Stomach (tissue), 19 donors: Measurements from ENCODE around the gene GOLGA8H. TPM values are rescaled to one million over a fixed set of nuclear protein-coding genes. Genes with fewer than 3 reads are reported as not detected.
"Not testable (repeated sequence)": the region's sequence is repeated elsewhere in the genome, so short reads cannot be mapped to it uniquely, and the experiment has no call there.

Source experiments
- DNase-seq, 2 donors: peaks; one replicate each; pipeline versions ENCODE4 v3.0.0 to v3.0.0-alpha.2; 2013 to 2019
- H3K27ac ChIP-seq, 5 donors: fragments of 200-600 bp in 4 of 5; sonication (generic) in 4 of 5; one replicate each; pipeline ENCODE4 v1.5.1; 2013 to 2019; ENCODE audit warnings: mild to moderate bottlenecking in 1 of 5, moderate library complexity in 1 of 5
- H3K27me3 ChIP-seq, 3 donors: fragments of 200-600 bp; sonication (generic); one replicate each; pipeline ENCODE4 v1.5.1; 2017 to 2019; ENCODE audit warnings: mixed run types in 1 of 3
- H3K36me3 ChIP-seq, 4 donors: fragments of 200-600 bp; sonication (generic); 1 replicate in 3 of 4; 2 replicates in 1 of 4; pipeline ENCODE4 v1.5.1; 2016 to 2019
- H3K4me1 ChIP-seq, 4 donors: fragments of 200-600 bp; sonication (generic); one replicate each; pipeline ENCODE4 v1.5.1; 2016 to 2019
- H3K4me3 ChIP-seq, 4 donors: fragments of 200-600 bp; sonication (generic) in 3 of 4; one replicate each; pipeline ENCODE4 v1.5.1; 2016 to 2019; ENCODE audit warnings: mild to moderate bottlenecking in 1 of 4
- H3K9me3 ChIP-seq, 4 donors: fragments of 200-600 bp; sonication (generic); one replicate each; pipeline ENCODE4 v1.5.1; 2016 to 2019
- WGBS, 5 donors: extraction: QIAGEN DNeasy Blood & Tissue Kit in 3 of 5; methylation state at CpG; one replicate each; pipeline versions ENCODE4 v1.1.5 to v1.1.7; 2013 to 2018; 5-methylcytosine and 5-hydroxymethylcytosine counted together
- intact Hi-C: fragments of 100-400 bp; cut with DNase I; formaldehyde crosslinking; loops from one replicate; pipeline ENCODE4 v1.15.1; 2023; ENCODE audit warnings: low total_unique reads
- long read RNA-seq, 10 donors: transcript quantifications; one replicate each; lab custom pipeline, GENCODE V29; 2026
- polyA plus RNA-seq, 3 donors: library from polyadenylated mRNA; stranded (reverse); fragments of 200-250 nt; gene quantifications; one replicate each; pipeline ENCODE4 v1.2.3, GENCODE V29; 2013
- total RNA-seq, 5 donors: library from RNA; depleted of rRNA; stranded (reverse); fragments of >200 nt; gene quantifications; one replicate each; pipeline versions ENCODE4 v1.1.0 to v1.2.3, GENCODE V29; 2014 to 2016
- TF ChIP-seq, protein P1 (sequence below), 7 experiments: fragments of 450-650 bp in 4 of 7; fragments of 200-600 bp in 3 of 7; sonication (generic) in 3 of 7; IDR thresholded peaks; one replicate each; pipeline ENCODE4 v1.5.1; 2016 to 2019; ENCODE audit warnings: antibody characterized with exemption in 7 of 7, control low read depth in 2 of 7, mild to moderate bottlenecking in 1 of 7
- donor health status: healthy with polysubstance abuse.
- donor health status: Bipolar disorder and iron deficiency.
- donor health status: healthy.

GOLGA8H gene, protein sequence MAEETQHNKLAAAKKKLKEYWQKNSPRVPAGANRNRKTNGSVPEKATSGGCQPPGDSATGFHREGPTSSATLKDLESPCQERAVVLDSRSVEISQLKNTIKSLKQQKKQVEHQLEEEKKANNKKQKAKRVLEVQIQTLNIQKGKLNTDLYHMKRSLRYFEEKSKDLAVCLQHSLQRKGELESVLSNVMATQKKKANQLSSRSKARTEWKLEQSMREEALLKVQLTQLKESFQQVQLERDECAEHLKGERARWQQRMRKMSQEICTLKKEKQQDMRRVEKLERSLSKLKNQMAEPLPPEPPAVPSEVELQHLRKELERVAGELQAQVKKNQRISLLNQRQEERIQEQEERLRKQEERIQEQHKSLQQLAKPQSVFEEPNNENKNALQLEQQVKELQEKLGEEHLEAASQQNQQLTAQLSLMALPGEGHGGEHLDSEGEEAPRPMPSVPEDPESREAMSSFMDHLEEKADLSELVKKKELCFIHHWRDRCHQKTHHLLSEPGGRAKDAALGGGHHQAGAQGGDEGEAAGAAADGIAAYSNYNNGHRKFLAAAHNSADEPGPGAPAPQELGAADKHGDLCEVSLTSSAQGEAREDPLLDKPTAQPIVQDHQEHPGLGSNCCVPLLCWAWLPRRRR
- total RNA-seq = 1 to 10 TPM in 1 of 5 donors, under 1 TPM in 1, not detected in 3; 0.43 to 2.0 TPM
- under 1 TPM in 2 of 3 donors, not detected in 1; 0.13 to 0.25 TPM for polyA plus RNA-seq
- long read RNA-seq, donor 1 = 0 reads
- long read RNA-seq, donor 2 = 0 reads
- long read RNA-seq, donor 3 = 0 reads
- long read RNA-seq, donor 4 = 0 reads
- long read RNA-seq, donor 5 = 0 reads
- long read RNA-seq, donor 6 = 0 reads
- long read RNA-seq, donor 7 = 0 reads
- long read RNA-seq, donor 8 = 0 reads
- long read RNA-seq, donor 9 = 0 reads
- long read RNA-seq, donor 10 = 0 reads

DNA sequence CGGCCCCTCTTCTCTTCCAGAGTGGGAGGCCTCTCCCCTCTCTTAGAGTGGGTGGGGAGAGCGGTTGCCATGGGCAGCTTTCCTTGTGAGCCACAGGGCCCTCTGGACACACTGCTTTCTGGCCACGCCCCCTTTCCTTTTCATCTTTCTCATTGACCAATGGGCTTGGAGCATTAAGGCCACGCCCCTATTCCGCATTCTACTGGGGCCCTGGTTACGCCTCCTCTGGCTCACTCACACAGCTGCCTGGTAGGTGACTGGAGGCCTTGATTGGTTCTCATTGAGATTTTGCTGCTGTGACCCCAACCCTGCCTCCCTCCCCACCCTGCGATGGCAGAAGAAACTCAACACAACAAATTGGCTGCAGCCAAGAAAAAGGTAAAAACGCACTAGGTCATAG lies at the start of gene GOLGA8H:
TSS of gene GOLGA8H (plus strand) at position 233 of the 400 bp plus-strand sequence. CDS start at position 331, 98 bp downstream.
- not testable (repeated sequence) for H3K9me3 ChIP-seq
- 83 to 94% (median 93%) methylated on average over 2 to 8 of the region's 8 CpGs for WGBS, 5 donors

DNA sequence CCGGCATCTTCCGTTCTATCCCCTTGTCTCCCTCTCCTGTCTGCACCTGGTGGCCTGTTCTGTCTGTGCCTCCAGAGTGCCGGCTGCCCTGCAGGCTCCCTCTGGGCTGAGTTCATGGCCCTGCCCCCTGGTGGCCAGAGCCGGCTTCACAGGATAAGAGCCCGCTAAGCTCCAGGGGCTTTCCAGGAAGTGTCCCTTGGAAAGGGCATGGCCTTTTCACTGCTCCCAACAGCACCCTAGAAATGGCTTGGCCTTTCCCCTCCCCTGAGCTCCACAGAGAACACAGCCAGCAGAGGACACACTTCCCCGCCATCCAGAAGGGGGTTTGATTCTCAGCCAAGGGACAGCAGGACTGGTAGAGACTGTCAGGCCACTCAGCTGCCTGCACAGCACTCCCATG lies 36.9 kb upstream of the GOLGA8H start:
- H3K27me3 ChIP-seq, H3K27ac ChIP-seq, H3K4me3 ChIP-seq, intact Hi-C loops, H3K36me3 ChIP-seq, H3K4me1 ChIP-seq, H3K9me3 ChIP-seq: not testable (repeated sequence)
- peak in 1 of 2 donors; percentile 1 for DNase-seq
- TF ChIP-seq, protein P1, sequence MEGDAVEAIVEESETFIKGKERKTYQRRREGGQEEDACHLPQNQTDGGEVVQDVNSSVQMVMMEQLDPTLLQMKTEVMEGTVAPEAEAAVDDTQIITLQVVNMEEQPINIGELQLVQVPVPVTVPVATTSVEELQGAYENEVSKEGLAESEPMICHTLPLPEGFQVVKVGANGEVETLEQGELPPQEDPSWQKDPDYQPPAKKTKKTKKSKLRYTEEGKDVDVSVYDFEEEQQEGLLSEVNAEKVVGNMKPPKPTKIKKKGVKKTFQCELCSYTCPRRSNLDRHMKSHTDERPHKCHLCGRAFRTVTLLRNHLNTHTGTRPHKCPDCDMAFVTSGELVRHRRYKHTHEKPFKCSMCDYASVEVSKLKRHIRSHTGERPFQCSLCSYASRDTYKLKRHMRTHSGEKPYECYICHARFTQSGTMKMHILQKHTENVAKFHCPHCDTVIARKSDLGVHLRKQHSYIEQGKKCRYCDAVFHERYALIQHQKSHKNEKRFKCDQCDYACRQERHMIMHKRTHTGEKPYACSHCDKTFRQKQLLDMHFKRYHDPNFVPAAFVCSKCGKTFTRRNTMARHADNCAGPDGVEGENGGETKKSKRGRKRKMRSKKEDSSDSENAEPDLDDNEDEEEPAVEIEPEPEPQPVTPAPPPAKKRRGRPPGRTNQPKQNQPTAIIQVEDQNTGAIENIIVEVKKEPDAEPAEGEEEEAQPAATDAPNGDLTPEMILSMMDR (IDR thresholded peaks at IDR 0.05) = peak in 3 of 7 experiments; percentile 21 to 42 (median 30)
- WGBS, 5 donors = 3% methylated on average over 3 of the region's 6 CpGs; no CpG with 5 or more reads in 4 of the 5 donors

More for the DNA sequence above, at the start of gene GOLGA8H:
- H3K4me1 ChIP-seq, intact Hi-C loops, H3K27ac ChIP-seq, DNase-seq, H3K4me3 ChIP-seq, H3K36me3 ChIP-seq, H3K27me3 ChIP-seq: not testable (repeated sequence)

DNA sequence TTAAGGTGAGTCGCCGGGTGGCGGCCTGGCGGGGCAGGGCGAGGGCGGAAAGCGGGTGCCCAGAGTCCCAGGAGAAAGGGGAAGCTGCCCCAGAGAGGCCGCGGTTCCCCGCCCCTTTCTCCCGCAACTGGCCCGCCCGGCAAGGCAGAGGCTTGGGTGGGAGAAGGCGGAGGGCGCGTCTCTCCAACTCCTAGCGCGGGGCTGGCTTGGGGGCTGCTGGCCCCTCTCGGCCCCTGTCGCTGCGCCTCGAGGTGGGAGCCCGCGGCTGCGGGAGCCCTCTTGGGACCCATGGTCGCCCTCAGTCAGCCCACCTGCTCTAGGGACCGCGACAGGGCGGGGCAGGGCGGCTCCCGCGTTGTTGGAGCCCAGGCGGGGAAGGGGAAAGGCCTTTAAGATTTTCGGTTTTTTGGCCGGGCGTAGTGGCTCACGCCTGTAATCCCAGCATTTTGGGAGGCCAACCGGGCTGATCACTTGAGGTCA lies 30.8 kb upstream of the GOLGA8H start:
- intact Hi-C loops, H3K27ac ChIP-seq, H3K9me3 ChIP-seq, H3K36me3 ChIP-seq, DNase-seq, H3K27me3 ChIP-seq, H3K4me1 ChIP-seq: not testable (repeated sequence)
- WGBS, 5 donors = 0% methylated on average over 2 of the region's 38 CpGs; no CpG with 5 or more reads in 4 of the 5 donors
- peak overlapping the region in 3 of 4 donors; percentile 25 to 47 (median 29) for H3K4me3 ChIP-seq

DNA sequence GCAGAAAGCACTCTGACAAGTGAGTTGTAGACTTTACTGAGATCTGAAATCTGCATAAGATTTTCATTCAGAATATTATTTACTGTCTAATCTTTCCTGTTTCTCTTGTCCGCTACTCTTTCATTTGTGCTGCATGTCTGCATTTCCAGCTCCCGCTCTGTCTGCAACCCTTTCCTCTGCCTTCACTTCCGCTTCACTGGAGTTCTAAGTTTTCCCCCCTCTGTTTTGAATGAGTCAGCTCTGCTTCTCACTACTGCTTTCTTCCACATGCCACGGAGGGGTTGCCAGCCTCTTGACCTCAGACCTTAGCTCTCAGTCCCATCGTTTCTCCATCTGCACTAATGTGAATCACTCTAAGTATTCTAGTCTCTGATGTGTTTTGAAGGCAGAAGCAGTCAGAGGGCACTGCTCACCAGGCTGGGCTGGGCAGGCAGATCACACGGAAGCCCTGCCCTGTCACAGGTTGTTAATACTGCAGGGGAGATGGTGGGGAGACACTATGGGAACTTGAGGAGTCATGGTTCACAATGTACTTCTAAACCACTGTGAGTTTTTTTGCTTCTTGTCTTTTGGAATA lies 24.3 kb upstream of the GOLGA8H start:
- intact Hi-C loops, H3K4me3 ChIP-seq, H3K27ac ChIP-seq, DNase-seq, H3K27me3 ChIP-seq, H3K36me3 ChIP-seq, H3K4me1 ChIP-seq, H3K9me3 ChIP-seq: not testable (repeated sequence)
- no CpG with 5 or more reads among the region's 6 CpGs for WGBS, 5 donors

DNA sequence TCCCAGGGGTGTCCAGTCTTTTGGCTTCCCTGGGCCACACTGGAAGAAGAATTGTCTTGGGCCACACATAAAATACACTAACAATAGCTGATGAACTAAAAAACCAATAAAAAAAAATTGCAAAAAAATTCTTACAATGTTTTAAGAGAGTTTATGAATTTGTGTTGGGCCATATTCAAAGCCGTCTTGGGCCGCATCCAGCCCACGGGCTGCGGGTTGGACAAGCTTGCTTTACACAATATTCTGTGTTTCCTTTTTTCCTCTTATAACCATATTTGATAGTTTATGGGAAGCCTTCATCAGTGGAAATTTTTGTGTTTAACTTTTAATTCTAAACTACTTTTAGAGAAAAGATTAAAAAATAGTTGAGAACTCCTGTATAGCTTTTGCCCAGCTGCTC lies 23.1 kb upstream of the GOLGA8H start:
- WGBS, 5 donors = no CpG with 5 or more reads among the region's 4 CpGs
- DNase-seq, intact Hi-C loops, H3K36me3 ChIP-seq, H3K9me3 ChIP-seq, H3K27ac ChIP-seq, H3K4me3 ChIP-seq, H3K4me1 ChIP-seq, H3K27me3 ChIP-seq: not testable (repeated sequence)

DNA sequence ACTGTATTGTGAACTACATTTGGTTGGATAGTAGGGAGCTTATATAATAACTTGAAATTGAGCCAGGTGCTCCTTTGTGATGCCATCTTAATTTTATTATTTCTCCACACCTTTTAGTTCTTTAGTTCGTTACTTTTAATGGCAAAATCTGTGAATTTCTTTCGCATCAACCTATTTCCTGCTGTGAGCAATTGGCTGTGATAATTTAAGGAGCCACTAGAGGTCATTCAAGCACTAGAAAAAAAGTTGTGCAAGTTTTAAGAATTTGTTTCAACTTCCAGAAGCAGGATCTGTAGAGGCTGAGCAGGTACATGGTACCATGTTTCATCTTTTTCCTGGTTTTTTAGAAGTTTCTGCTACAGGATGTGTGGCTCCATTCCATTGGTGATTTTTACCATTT lies 4.9 kb upstream of the GOLGA8H start:
- H3K4me1 ChIP-seq, H3K4me3 ChIP-seq, H3K9me3 ChIP-seq, DNase-seq, intact Hi-C loops, H3K36me3 ChIP-seq, H3K27me3 ChIP-seq, H3K27ac ChIP-seq: not testable (repeated sequence)
- 4 to 9% (median 8%) methylated on average over 2 of the region's 2 CpGs; no CpG with 5 or more reads in 1 of the 5 donors for WGBS, 5 donors
- TF ChIP-seq, protein P1 (IDR thresholded peaks at IDR 0.05) = peak in 3 of 7 experiments; percentile 14 to 38 (median 20)

DNA sequence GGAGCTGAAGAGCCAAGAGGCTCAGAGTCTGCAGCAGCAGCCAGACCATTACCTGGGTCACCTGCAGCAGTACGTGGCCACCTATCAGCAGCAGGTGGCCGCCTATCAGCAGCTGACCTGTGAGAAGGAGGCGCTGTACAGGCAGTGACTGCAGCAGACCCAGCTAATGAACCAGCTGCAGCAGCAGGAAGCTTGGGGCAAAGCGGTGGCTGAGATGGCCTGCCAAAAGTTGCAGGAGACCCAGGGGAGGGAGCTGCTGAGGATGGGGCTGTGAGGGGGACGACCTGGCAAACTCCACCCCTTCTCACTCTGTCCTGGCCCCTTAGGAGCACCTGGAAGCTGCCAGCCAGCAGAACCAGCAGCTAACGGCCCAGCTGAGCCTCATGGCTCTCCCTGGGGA lies 8.4 kb downstream of the GOLGA8H start:
- H3K36me3 ChIP-seq, H3K4me1 ChIP-seq, H3K4me3 ChIP-seq, H3K27ac ChIP-seq, DNase-seq, H3K27me3 ChIP-seq, H3K9me3 ChIP-seq, intact Hi-C loops: not testable (repeated sequence)
- 0% methylated on average over 1 of the region's 6 CpGs; no CpG with 5 or more reads in 4 of the 5 donors for WGBS, 5 donors
